NCI-H1048 (cell line): ENCODE results near the gene COQ7.

Source experiments
- DNase-seq: peaks from one replicate; lab custom pipeline; 2025; lab: John Stamatoyannopoulos, UW

COQ7 gene

GRCh38 chr16:19067349-19068236, at the start of gene COQ7:
Gene COQ7, plus strand, starts transcription at chr16:19067614. Its CDS starts 51 bp downstream, at chr16:19067665.
- DNase-seq, result peak; percentile 82

GRCh38 chr16:19020689-19021088, 46.7 kb upstream of the COQ7 start:
- DNase-seq, result no peak

- no peak for DNase-seq
Observed at GRCh38 chr16:19021747-19022146, 45.7 kb upstream of the COQ7 start.

- no peak for DNase-seq
Observed at GRCh38 chr16:19027416-19027815, 40.0 kb upstream of the COQ7 start.

GRCh38 chr16:19029980-19030379, 37.4 kb upstream of the COQ7 start:
- no peak for DNase-seq

- no peak for DNase-seq
Observed at GRCh38 chr16:19031738-19032137, 35.7 kb upstream of the COQ7 start.

GRCh38 chr16:19033761-19034160, 33.7 kb upstream of the COQ7 start:
- no peak for DNase-seq

- DNase-seq, result no peak
Observed at GRCh38 chr16:19040400-19040799, 27.0 kb upstream of the COQ7 start.

- DNase-seq, result no peak
Observed at GRCh38 chr16:19044769-19045168, 22.6 kb upstream of the COQ7 start.

GRCh38 chr16:19046062-19046461, 21.4 kb upstream of the COQ7 start:
- DNase-seq, result no peak

GRCh38 chr16:19062706-19063105, 4.7 kb upstream of the COQ7 start:
- no peak for DNase-seq

- no peak for DNase-seq
Observed at GRCh38 chr16:19066988-19067348, 446 bp upstream of the COQ7 start.

- no peak for DNase-seq
Observed at GRCh38 chr16:19068237-19068815, 912 bp downstream of the COQ7 start.

GRCh38 chr16:19071811-19072777, 4.7 kb downstream of the COQ7 start:
- no peak for DNase-seq

- no peak for DNase-seq
Observed at GRCh38 chr16:19073344-19073743, 5.9 kb downstream of the COQ7 start.

- no peak for DNase-seq
Observed at GRCh38 chr16:19073863-19074262, 6.4 kb downstream of the COQ7 start.

- DNase-seq, result no peak
Observed at GRCh38 chr16:19075511-19075910, 8.1 kb downstream of the COQ7 start.

GRCh38 chr16:19077879-19078278, 10.5 kb downstream of the COQ7 start:
- DNase-seq, result no peak

GRCh38 chr16:19083670-19084069, 16.3 kb downstream of the COQ7 start:
- no peak for DNase-seq

- no peak for DNase-seq
Observed at GRCh38 chr16:19084139-19084538, 16.7 kb downstream of the COQ7 start.

GRCh38 chr16:19084879-19085278, 17.5 kb downstream of the COQ7 start:
- no peak for DNase-seq

GRCh38 chr16:19085679-19086200, 18.3 kb downstream of the COQ7 start:
- DNase-seq, result no peak
